HEK293 (cell line): ENCODE results near the gene GUF1.

Source experiments
- CTCF ChIA-PET: fragments of 350-600 bp; formaldehyde crosslinking; extraction: SDS; loops from one replicate; lab custom pipeline; 2021; ENCODE audit warnings: antibody characterized with exemption; lab: Yijun Ruan, JAX
- POLR2A ChIA-PET: fragments of 300-600 bp; formaldehyde crosslinking; extraction: SDS; loops from one replicate; lab custom pipeline; 2020; ENCODE audit warnings: antibody characterized with exemption, inconsistent platforms; lab: Yijun Ruan, JAX
- H3K27ac ChIP-seq: fragments of 200-500 bp; sonication (Bioruptor generic); 2 replicates; pipeline ENCODE4 v1.5.1; 2014; ENCODE audit warnings: low read depth, low read length, control low read depth, inconsistent platforms; ENCODE audit errors: extremely low read depth
- H3K36me3 ChIP-seq, 2 experiments: fragments of 200-500 bp in 1 of 2; sonication (Bioruptor generic) in 1 of 2; 1 replicate in 1 of 2; 2 replicates in 1 of 2; pipeline ENCODE4 v1.5.1; 2014 to 2017; ENCODE audit warnings: inconsistent platforms in 2 of 2, low read length in 2 of 2; ENCODE audit not compliant: control insufficient read depth in 2 of 2, insufficient read depth in 1 of 2
- H3K4me1 ChIP-seq: fragments of 200-500 bp; sonication (Bioruptor generic); 2 replicates; pipeline ENCODE4 v1.5.1; 2014; ENCODE audit warnings: mild to moderate bottlenecking, low read length, inconsistent platforms; ENCODE audit not compliant: control insufficient read depth, insufficient read depth
- H3K4me3 ChIP-seq: 2 replicates; pipeline ENCODE4 v1.5.1; 2011; ENCODE audit warnings: low read depth, mild to moderate bottlenecking, control low read depth, low read length, moderate library complexity
- H3K9me3 ChIP-seq: fragments of 200-500 bp; sonication (Bioruptor generic); 2 replicates; pipeline ENCODE4 v1.5.1; 2014; ENCODE audit warnings: low read depth, low read length, inconsistent platforms; ENCODE audit not compliant: control insufficient read depth, insufficient read depth
- GLI2 ChIP-seq: fragments of 450-650 bp; formaldehyde crosslinking; IDR thresholded peaks from 2 replicates; pipeline ENCODE4; 2017; ENCODE audit warnings: missing biosample characterization, missing genetic modification characterization, low read depth, borderline replicate concordance
- MYNN ChIP-seq: fragments of 450-650 bp; formaldehyde crosslinking; IDR thresholded peaks from 2 replicates; pipeline ENCODE4 v1.5.1; 2016; ENCODE audit warnings: missing biosample characterization, missing genetic modification characterization, borderline replicate concordance
- OSR2 ChIP-seq: fragments of 450-650 bp; formaldehyde crosslinking; IDR thresholded peaks from 2 replicates; pipeline ENCODE4 v1.5.1; 2016; ENCODE audit warnings: missing biosample characterization, missing genetic modification characterization
- TSHZ1 ChIP-seq: fragments of 450-650 bp; formaldehyde crosslinking; IDR thresholded peaks from 2 replicates; pipeline ENCODE4 v1.5.1; 2016; ENCODE audit warnings: missing biosample characterization, missing genetic modification characterization, borderline replicate concordance
- ZBTB8A ChIP-seq: fragments of 450-650 bp; formaldehyde crosslinking; IDR thresholded peaks from 2 replicates; pipeline ENCODE4 v1.5.1; 2016; ENCODE audit warnings: missing biosample characterization, missing genetic modification characterization
- ZEB2 ChIP-seq: fragments of 450-650 bp; formaldehyde crosslinking; IDR thresholded peaks from 2 replicates; pipeline ENCODE4 v1.5.1; 2016; ENCODE audit warnings: missing biosample characterization, missing genetic modification characterization
- ZNF112 ChIP-seq: fragments of 450-650 bp; formaldehyde crosslinking; IDR thresholded peaks from 2 replicates; pipeline ENCODE4 v1.5.0; 2017; ENCODE audit warnings: missing biosample characterization, missing genetic modification characterization
- ZNF157 ChIP-seq: fragments of 450-650 bp; formaldehyde crosslinking; IDR thresholded peaks from 2 replicates; pipeline ENCODE4 v1.5.1; 2016; ENCODE audit warnings: missing biosample characterization, missing genetic modification characterization
- ZNF19 ChIP-seq: fragments of 450-650 bp; formaldehyde crosslinking; IDR thresholded peaks from 2 replicates; pipeline ENCODE4; 2016; ENCODE audit warnings: missing biosample characterization, missing genetic modification characterization, low read depth
- ZNF2 ChIP-seq: fragments of 450-650 bp; formaldehyde crosslinking; IDR thresholded peaks from 2 replicates; pipeline ENCODE4 v1.5.1; 2016; ENCODE audit warnings: missing biosample characterization, missing genetic modification characterization
- ZNF202 ChIP-seq: fragments of 450-650 bp; formaldehyde crosslinking; IDR thresholded peaks from 2 replicates; pipeline ENCODE4 v1.5.1; 2016; ENCODE audit warnings: missing biosample characterization, missing genetic modification characterization, borderline replicate concordance
- ZNF23 ChIP-seq: fragments of 450-650 bp; formaldehyde crosslinking; IDR thresholded peaks from 2 replicates; pipeline ENCODE4 v1.5.1; 2016; ENCODE audit warnings: missing biosample characterization, missing genetic modification characterization, borderline replicate concordance
- ZNF280D ChIP-seq: fragments of 450-650 bp; formaldehyde crosslinking; IDR thresholded peaks from 2 replicates; pipeline ENCODE4 v1.5.1; 2016; ENCODE audit warnings: missing biosample characterization, missing genetic modification characterization
- ZNF341 ChIP-seq: fragments of 450-650 bp; formaldehyde crosslinking; IDR thresholded peaks from 2 replicates; pipeline ENCODE4; 2016; ENCODE audit warnings: low read depth, missing biosample characterization, missing genetic modification characterization
- ZNF354C ChIP-seq: fragments of 450-650 bp; formaldehyde crosslinking; IDR thresholded peaks from 2 replicates; pipeline ENCODE4 v1.5.1; 2016; ENCODE audit warnings: missing biosample characterization, missing genetic modification characterization, low read depth, borderline replicate concordance
- ZNF391 ChIP-seq: fragments of 450-650 bp; formaldehyde crosslinking; IDR thresholded peaks from 2 replicates; pipeline ENCODE4 v1.5.1; 2016; ENCODE audit warnings: low read depth, missing biosample characterization, missing genetic modification characterization, borderline replicate concordance
- ZNF394 ChIP-seq: fragments of 450-650 bp; formaldehyde crosslinking; IDR thresholded peaks from 2 replicates; pipeline ENCODE4 v1.5.1; 2016; ENCODE audit warnings: missing biosample characterization, missing genetic modification characterization, mild to moderate bottlenecking, moderate library complexity, borderline replicate concordance
- ZNF426 ChIP-seq: fragments of 450-650 bp; formaldehyde crosslinking; IDR thresholded peaks from 2 replicates; pipeline ENCODE4 v1.5.1; 2017; ENCODE audit warnings: missing biosample characterization, missing genetic modification characterization, mild to moderate bottlenecking, inconsistent platforms, moderate library complexity
- ZNF473 ChIP-seq: fragments of 450-650 bp; formaldehyde crosslinking; IDR thresholded peaks from 2 replicates; pipeline ENCODE4 v1.5.1; 2017; ENCODE audit warnings: missing biosample characterization, missing genetic modification characterization
- ZNF488 ChIP-seq: fragments of 450-650 bp; formaldehyde crosslinking; IDR thresholded peaks from 2 replicates; pipeline ENCODE4 v1.5.1; 2016; ENCODE audit warnings: missing biosample characterization, missing genetic modification characterization
- ZNF529 ChIP-seq: fragments of 450-650 bp; formaldehyde crosslinking; IDR thresholded peaks from 2 replicates; pipeline ENCODE4 v1.5.1; 2017; ENCODE audit warnings: missing genetic modification characterization, missing biosample characterization; ENCODE audit not compliant: insufficient replicate concordance
- ZNF548 ChIP-seq: fragments of 450-650 bp; formaldehyde crosslinking; IDR thresholded peaks from 2 replicates; pipeline ENCODE4 v1.5.1; 2016; ENCODE audit warnings: missing biosample characterization, missing genetic modification characterization
- ZNF549 ChIP-seq: fragments of 450-650 bp; IDR thresholded peaks from 2 replicates; pipeline ENCODE4 v1.5.1; 2018; ENCODE audit warnings: missing biosample characterization, missing genetic modification characterization, mild to moderate bottlenecking, inconsistent platforms, moderate library complexity
- ZNF555 ChIP-seq: fragments of 450-650 bp; formaldehyde crosslinking; conservative IDR thresholded peaks from 2 replicates; pipeline ENCODE4 v1.5.1; 2017; ENCODE audit warnings: missing biosample characterization, mild to moderate bottlenecking, missing genetic modification characterization, inconsistent platforms
- ZNF623 ChIP-seq: fragments of 450-650 bp; formaldehyde crosslinking; IDR thresholded peaks from 2 replicates; pipeline ENCODE4 v1.5.1; 2016; ENCODE audit warnings: missing biosample characterization, missing genetic modification characterization
- ZNF654 ChIP-seq: fragments of 450-650 bp; formaldehyde crosslinking; IDR thresholded peaks from 2 replicates; pipeline ENCODE4 v1.5.1; 2016; ENCODE audit warnings: low read depth, missing biosample characterization, missing genetic modification characterization
- ZNF658 ChIP-seq: fragments of 450-650 bp; formaldehyde crosslinking; IDR thresholded peaks from 2 replicates; pipeline ENCODE4; 2016; ENCODE audit warnings: missing biosample characterization, missing genetic modification characterization
- ZNF664 ChIP-seq: fragments of 450-650 bp; formaldehyde crosslinking; IDR thresholded peaks from 2 replicates; pipeline ENCODE4 v1.5.1; 2016; ENCODE audit warnings: missing biosample characterization, missing genetic modification characterization
- ZNF670 ChIP-seq: fragments of 450-650 bp; formaldehyde crosslinking; IDR thresholded peaks from 2 replicates; pipeline ENCODE4 v1.5.1; 2016; ENCODE audit warnings: missing biosample characterization, missing genetic modification characterization, low read depth
- ZNF768 ChIP-seq: fragments of 450-650 bp; formaldehyde crosslinking; IDR thresholded peaks from 2 replicates; pipeline ENCODE4 v1.5.1; 2018; ENCODE audit warnings: missing biosample characterization, mild to moderate bottlenecking, missing genetic modification characterization
- ZNF791 ChIP-seq: fragments of 450-650 bp; formaldehyde crosslinking; IDR thresholded peaks from 2 replicates; pipeline ENCODE4 v1.5.1; 2016; ENCODE audit warnings: missing biosample characterization, missing genetic modification characterization

Gene GUF1

GRCh38 chr4:44684648-44685047 lies 6.4 kb downstream of the GUF1 start:
- CTCF ChIA-PET: no interaction called here
- POLR2A ChIA-PET: no interaction called here
- TF ChIP-seq ZNF768 (tag by site-specific recombination) (no peak), ZNF555 (tag by site-specific recombination) (no peak), OSR2 (tag by site-specific recombination) (no peak), ZNF658 (tag by site-specific recombination) (no peak), ZNF19 (tag by site-specific recombination) (no peak), ZNF2 (tag by site-specific recombination) (no peak), ZNF664 (no peak), ZNF654 (tag by site-specific recombination) (no peak), ZNF426 (tag by site-specific recombination) (no peak), ZNF473 (tag by site-specific recombination) (no peak), ZNF157 (no peak), ZNF791 (tag by site-specific recombination) (no peak), ZNF529 (no peak)

GRCh38 chr4:44700427-44700826 lies 22.2 kb downstream of the GUF1 start:
- ChIA-PET POLR2A (no interaction called here), CTCF (no interaction called here)
- Histone ChIP-seq H3K9me3 (no peaks in the 10 kb centered on the region), H3K27ac (no peak overlapping the region), H3K36me3 (peaks cover 9 to 85% of the 10 kb centered on the region in 2 experiments), H3K4me1 (no peaks in the 10 kb centered on the region), H3K4me3 (no peak overlapping the region)
- no peak for TF ChIP-seq ZNF202 (tag by site-specific recombination)
- TF ChIP-seq ZNF391: no peak
- no peak for TF ChIP-seq ZNF623 (tag by site-specific recombination)
- no peak for TF ChIP-seq ZNF394 (tag by site-specific recombination)
- no peak for TF ChIP-seq ZNF488 (tag by site-specific recombination)
- no peak for TF ChIP-seq ZNF354C
- TF ChIP-seq ZNF549: no peak
- no peak for TF ChIP-seq ZNF23 (tag by site-specific recombination)
- no peak for TF ChIP-seq ZBTB8A
- no peak for TF ChIP-seq ZEB2 (tag by site-specific recombination)
- TF ChIP-seq ZNF112 (tag by site-specific recombination): no peak
- TF ChIP-seq ZNF548 (tag by site-specific recombination): no peak
- no peak for TF ChIP-seq ZNF473 (tag by site-specific recombination)
- no peak for TF ChIP-seq ZNF341 (tag by site-specific recombination)
- TF ChIP-seq ZNF280D (tag by site-specific recombination): no peak
- no peak for TF ChIP-seq MYNN (tag by site-specific recombination)
- TF ChIP-seq GLI2: no peak
- TF ChIP-seq TSHZ1 (tag by site-specific recombination): no peak
- TF ChIP-seq ZNF670 (tag by site-specific recombination): no peak

More at GRCh38 chr4:44684648-44685047, 6.4 kb downstream of the GUF1 start:
- H3K27ac ChIP-seq: no peak overlapping the region
- H3K4me1 ChIP-seq: no peaks in the 10 kb centered on the region
- H3K9me3 ChIP-seq: no peaks in the 10 kb centered on the region
- H3K36me3 ChIP-seq: peaks cover 11 to 83% of the 10 kb centered on the region in 2 experiments; a peak in 2 of 3 replicates
- H3K4me3 ChIP-seq: no peak overlapping the region
